NCI-H1694 treated with DMSO at 0.1 percent for 48 hours (cell line): Measurements from ENCODE around the gene WRAP73.

Source experiments
- DNase-seq: peaks from one replicate; lab custom pipeline; 2025; lab: John Stamatoyannopoulos, UW

WRAP73 gene

DNA sequence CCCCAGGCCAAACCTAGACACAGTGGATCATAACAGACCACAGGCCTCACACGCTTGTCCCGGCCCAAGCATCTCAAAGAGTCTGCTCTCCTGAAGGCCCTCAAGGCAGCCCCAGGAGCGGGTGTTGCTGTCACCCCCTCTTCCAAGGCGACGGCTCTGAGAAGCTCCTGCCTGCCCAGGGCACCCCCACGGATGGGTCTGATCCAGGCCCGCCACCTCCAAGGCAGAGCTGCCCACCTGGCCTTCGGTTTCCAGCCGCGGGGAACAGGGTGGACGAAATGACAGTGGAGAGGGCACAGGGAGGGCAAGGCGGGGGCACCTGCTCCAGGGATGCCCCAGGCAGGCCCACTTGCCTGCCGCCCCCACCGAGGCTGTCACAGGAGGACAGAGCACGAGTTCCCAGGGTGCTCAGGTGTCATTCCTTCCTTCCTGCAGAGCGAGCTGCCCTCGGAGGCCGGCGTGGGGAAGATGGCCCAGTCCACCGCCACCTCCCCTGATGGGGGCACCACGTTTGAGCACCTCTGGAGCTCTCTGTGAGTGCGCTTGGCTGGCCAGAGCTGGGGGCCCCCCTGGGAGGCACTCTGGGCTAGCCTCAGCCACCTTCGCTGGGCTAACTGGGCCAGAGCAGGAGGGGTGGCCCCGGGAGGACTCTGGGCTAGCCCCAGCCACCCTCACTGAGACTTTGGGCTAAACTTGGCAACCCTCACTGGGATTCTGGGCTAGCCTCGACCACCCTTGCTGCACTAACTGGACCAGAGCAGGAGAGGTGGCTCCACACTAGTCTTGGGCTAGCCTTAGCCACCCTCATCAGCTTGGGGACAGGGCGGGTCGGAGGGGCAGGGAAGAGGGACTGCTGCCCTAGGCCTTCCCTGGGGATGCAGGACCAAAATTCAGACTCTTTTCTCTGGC lies 32.2 kb upstream of the WRAP73 start:
- DNase-seq = no peak

DNA sequence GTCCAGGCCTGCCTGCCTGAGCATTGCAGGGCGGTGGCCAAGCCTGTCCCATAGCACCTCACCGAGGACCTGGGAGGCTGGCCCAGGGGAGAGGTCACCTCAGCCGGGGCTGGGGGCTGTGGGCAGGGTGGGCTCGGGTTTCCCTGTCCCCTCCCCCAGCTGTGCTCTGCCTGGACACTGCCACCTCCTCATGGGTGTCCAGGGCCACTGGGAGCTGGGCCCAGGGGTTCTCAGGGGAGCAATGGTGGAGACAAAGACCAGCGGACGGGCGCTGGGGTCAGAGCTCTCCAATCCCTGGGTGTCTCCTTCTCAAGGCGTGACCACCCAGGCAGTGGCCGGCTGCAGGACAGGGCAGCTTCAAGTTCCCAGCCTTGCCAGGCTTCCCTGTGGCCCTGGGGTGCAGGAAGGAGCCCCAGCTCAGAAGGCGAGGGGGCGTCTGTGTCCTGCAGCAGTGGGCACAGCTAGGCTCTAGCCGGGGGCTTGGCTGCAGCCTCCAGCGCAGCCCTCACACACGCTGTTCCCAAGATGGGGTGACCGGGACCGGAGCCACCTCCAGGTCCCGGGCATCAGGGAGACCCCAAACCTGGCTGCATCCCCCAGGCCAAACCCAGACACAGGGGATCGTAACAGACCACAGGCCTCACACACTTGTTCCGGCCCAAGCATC lies 31.5 kb upstream of the WRAP73 start:
- no peak for DNase-seq

DNA sequence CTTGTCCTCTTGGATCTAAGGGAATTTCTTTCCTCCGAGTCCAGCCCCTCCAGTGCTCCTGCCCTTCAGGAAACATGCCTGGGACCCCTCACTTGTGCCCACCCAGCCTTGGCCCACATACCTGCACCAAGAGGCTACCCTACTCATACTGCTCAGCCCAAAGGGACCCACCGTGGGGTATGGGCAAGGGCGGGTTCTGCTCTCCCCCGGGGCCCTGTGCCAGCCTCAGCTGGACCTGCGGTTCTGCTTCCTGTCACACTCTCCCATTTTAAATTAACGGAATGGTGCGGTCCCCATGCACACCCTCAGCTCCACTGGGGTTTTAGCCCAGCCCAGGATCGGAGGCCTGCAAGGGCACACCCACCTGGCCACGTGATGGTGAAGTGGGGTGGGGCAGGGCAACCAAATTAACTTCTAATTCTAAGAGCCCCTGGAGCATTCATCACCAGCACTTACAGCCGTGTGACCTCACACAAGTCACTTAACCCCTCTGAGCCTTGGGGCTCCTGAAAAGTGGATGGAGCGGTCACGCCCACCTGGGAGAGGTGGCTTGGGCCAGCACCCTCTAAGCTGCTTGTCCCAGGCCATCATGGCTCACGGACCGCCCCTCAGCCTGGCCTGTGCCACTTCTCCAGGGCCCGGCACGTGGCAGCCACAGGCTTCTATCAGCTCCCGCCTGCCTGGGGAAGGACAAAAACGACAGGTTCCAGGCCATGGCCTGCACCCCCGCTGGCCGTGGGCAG lies 30.8 kb upstream of the WRAP73 start:
- DNase-seq = no peak

DNA sequence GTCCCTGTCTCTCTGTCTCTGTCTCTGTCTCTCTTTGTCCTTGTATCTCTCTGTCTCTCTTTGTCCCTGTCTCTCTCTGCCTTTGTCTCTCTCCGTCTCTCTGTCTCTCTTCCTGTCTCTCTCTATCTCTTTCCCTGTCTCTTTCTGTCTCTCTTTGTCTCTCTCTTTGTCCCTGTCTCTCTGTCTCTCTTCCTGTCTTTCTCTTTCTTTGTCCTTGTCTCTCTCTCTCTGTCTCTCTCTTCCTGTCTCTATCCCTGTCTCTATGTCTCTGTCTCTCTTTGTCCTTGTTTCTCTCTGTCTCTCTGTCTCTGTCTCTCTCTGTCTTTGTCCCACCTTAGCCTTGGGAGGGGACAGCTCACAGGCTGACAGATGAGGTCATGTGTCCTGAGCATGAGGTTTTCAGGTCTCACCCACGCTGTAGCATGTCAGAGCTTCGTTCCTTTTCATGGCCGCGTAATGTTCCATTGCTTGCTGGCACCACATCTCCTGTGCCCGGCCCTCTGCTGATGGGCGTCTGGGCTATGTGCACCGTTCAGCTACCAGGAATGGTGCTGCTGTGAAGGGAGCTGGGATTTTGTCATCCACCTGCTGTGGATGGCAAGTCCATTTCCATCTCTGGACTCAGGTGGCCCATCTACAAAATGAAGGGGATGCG lies 30.0 kb upstream of the WRAP73 start:
- DNase-seq = no peak

DNA sequence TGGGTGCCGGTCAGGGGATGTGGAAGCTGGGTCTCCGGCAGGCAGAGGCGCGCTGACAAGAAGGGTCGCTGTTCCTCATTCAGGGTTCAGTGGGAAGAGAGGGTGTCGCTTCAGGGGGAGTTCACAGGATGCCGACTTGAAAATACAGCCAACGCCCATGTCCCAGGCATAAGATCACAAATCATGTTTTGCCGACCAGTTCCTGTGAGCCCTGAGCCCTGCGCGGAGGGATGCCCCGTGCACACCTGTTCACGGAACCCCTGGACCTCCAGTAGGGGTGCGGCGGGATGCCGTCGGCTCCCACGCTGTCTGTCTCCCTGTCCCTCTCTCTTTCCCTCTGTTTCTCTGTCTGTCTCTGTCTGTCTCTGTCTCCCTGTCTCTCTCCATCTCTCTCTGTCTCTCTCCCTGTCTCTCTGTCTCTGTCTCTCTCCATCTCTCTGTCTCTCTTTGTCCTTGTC lies 29.2 kb upstream of the WRAP73 start:
- DNase-seq = no peak

DNA sequence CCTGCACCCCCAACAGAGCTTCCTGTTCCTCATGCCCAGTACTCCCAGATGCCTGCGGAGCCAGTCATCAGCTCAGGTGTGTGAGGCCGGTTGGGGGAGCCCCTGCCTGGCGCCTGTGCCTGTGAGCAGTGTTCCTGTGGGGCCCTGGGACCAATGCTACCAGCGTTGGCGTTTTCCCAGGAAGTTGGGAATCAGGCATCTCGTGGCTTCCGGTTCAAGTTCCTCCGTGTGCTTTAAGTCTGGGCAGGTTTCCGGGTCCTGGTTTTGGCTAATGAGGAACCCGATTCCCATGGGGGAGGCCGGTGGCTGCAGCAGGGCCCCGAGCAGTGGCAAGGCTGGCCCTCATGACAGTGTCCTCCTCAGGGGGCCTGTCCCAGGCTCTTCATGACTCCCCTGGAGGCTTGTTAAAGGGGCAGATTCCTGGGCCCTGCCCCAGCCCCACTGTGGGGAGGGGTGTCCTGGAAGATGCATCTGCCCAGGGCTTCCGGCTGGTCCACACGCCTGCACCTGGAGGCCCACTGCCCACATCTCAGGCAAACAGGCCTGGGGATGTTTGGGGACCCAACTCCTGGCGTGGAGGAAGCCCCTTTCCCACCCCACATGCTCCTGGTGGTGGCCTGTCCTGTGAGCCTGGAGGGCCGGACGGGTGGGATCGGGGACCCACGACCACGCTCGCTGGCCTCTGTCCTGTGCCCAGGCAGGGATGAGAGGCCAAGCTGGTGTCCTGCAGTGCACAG lies 28.6 kb upstream of the WRAP73 start:
- DNase-seq = no peak

DNA sequence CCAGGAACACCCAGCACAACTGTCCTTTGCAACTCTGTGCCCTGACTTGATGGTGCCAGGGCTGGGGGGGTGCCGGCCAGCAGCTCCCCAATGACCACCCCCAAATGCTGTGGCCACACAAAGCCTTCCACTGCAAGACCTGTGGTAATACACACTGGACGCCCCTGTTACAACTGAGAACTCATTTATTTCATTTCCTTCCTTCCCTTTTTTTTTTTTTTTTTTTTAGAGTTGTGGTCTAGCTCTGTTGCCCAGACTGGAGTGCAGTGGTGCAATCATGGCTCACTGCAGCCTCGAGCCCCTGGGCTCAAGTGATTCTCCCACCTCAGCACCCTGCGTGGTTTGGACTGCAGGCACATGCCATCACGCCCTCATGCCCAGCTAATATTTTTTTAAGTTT lies 27.6 kb upstream of the WRAP73 start:
- no peak for DNase-seq

DNA sequence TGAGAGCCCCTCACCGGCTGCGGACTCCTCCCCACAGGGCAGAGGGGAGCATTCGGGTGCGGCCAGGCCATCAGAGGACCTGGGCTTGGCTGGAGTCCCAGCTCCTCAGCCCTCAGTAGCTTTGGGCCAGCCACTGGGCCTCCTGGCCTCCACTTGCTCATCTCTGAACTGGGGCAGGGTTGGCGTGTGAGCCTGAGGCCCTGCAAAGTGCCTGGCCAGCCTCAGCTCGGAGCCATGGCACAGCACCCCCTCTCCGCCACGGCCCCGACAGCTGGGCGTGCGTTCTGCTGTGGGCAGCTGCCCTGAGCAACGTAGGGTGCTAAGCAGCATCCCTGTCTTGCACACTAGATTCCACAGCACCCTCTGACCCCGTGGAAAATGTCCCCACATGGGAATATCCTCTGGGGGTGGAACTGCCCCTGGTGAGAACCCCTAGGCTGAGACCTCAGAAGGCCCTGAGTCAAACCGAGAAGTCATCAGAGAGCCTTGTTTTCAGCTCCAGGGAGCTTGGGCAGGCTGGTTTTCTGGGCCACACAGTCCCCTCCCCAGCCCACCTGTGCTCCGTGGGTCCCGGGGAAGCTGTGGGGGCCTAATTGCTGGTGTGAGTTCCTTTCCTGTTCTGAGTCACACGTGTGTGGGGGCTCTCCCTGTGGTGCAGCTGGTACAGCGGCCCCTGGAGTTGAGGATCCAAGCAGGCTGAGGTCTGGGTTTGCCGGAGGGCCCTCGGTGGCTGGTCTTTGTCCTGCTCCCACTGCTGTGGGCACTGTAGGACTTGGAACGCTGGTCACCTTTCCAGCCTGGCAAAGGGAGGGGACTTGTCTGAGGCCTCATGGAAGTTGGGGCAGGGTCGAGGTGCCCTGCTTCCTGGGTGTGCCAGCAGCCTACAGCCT lies 26.9 kb upstream of the WRAP73 start:
- no peak for DNase-seq

DNA sequence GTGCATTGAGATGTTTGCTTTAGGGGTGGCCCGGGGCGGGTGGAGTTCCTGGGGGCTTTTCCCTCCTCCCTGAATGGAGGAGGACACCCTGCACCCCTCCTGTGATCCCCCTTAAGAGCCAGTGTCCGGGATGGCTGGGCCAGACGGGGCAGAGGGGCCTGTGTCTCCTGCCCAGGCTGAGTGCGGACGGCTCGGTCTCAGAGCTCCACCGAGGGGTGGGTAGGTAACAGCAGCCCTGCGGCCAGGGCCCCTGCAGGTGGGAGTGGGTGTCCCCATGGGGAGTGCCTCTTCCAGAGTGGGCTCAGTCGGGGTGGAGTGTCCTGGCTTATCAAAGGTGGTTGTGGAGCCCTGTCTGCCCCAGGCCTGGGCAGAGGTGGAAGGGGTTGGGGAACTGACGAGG lies 25.5 kb upstream of the WRAP73 start:
- no peak for DNase-seq

DNA sequence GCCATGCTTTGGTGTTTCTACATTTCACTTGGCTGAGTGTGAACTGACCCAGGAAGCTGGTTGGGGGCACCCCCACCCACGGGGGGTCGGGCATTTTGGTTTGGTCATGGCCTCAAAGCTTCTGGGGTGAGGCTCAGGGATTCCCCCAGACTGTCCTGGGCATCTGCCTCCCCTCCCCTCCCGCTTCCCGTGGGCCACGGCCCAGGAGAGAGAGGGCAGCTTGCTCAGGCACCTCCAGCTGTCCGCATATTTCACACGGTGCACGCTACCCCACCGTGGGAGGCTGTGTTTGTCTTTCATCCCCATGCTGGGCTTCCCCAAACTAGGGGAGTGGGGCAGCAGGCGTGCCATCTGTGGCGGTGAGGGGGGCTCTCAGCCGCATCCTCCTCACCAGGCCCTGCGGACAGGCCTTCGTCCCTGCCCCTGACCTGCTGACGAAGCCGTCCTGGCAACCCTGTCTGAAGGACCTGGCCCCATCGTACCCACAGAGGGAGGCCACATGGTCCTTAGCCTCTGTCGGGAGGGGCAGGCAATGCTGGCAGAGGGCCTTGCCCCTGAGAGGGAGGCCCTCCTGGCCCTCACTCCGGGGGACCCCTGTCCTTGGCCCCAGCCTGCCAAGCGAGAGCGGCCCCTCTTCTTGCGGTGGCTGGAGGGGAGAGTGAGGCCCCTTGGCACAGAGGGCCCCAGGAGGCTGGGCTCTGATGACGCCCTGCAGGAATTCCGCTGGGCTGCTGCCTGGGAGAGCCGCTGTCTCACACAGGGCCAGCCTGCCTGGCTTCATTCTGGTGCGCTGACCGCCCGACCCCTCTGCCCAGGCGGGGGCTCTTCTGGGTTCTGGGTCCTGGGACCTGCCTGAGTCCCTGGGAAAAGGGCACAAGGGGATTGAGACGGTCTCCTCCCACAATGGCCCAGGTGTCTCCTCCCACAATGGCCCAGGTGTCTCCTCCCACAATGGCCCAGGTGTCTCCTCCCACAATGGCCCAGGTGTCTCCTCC lies 24.5 kb upstream of the WRAP73 start:
- DNase-seq = no peak

DNA sequence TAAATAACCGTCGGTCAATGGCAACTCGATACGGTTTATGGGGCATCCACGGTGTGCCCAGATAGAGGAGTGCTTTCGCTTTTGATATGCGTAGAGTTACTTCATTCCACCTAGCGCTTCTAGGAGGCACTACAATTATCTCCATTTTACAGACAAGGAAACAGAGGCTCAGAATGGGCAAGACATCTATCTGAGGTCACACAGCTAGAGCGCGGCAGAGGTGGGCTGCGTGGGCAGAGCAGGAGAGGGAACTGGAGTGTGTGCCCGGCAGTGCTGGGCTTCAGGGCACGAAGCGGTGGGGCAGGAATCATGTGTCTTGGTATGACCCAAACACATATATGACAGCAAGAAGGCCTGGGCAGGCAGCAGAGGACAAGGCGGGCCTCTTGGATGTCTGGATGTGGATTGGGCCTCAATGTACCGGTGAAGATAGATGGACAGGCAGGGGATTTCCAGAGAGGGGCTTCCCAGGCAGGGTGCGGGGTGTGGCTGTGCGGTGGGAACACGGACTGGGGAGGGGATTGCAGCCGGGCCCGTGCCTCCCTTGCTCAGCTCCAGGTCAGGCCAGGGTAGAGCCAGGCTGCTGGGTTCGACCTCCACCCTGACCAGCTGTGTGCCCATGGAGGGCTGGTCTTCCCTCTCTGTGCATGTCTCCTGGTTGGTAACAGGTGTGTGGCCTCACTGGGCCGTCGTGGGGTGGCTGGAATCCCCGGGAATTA lies 23.6 kb upstream of the WRAP73 start:
- no peak for DNase-seq

DNA sequence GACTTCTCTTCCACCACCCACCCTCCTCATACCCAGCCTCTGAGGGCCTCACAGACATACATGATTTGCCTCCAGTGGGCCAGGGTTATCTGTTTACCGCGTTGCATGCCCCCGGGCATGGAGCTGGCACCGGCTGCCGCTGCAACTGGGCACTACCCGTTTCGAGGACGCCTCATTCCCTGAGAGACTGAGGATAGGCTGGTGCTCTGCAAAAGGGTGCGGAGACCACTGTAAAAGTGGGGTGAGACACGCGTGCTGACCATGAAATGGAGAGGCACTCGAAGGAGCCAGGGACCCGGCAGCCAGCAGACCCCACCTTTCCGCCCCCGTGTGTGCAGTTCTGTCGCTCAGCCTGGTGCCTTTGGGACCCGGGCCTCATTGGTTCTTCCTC lies 23.1 kb upstream of the WRAP73 start:
- DNase-seq = no peak

DNA sequence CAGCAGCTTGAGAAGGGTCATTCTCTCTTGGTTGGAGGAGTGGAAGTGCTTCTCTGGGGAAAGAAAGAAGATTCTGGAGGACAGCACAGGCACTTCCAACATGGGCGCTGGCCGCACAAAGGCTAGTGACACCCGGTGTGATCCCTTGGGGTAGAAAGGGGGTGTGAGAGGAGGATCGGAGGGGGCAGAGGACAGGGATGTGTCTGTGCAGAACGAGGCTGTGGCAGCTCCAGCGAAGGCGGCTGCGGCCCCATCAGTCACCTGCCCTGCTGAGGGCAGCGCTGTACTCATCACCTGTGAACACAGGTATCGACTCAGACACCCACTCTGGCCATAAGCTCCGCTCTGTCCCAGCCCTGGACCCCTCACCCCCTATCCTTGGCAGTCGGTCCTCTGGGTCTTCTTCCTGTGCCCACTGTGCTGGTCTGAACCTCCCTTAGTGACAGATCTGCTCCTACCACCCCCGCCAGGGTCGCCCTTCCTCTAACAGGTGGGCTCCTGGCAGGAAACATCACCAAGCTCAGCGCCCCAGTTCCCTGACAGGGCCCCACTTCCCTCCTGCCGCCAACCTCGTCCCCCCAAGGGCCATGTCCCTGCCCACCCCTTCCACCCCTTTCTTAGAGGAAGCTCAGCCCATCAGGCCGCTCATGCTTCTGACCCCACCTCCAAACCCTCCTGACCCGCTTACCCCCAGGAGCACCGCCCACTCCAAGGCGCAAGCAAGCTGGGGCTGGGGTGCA lies 22.5 kb upstream of the WRAP73 start:
- DNase-seq = no peak

DNA sequence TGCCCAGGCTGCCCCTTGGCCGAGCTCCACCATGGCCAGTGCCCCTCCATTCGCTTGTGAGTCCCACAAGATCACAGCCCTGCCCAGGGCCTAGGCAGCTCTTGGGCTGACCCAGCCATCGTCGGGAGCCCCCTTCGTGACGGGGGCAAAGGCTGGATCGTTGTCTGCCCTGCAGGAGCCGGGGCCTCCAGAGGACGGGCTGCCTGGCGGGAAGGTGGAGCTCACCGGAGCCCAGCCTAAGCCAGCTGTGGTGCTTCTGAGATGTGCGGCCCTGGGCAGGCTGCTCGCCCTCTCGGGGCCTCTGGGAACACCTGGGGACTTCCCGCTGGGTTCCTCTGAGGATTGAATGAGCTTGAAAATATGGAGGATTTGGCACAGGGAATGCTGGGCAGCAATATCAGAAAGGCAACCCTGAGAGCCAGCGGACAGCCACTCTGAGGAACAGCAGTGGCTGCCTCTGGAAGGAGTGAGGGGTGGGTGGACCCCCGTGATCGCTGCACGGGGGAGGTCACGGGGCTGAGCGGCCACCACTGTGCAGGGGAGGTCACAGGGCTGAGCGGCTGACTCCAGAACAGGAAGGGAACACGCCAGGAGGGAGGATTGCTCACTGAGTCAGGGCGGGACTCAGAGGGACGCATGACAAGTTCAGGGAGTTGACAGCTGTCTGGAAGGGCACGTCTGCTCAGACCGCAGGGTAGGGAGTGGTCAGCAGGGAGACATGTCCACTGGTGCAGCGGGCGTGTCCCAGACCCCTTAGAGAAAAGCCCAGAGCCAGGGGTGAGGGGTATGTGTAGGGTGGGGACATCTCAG lies 21.7 kb upstream of the WRAP73 start:
- DNase-seq = no peak

DNA sequence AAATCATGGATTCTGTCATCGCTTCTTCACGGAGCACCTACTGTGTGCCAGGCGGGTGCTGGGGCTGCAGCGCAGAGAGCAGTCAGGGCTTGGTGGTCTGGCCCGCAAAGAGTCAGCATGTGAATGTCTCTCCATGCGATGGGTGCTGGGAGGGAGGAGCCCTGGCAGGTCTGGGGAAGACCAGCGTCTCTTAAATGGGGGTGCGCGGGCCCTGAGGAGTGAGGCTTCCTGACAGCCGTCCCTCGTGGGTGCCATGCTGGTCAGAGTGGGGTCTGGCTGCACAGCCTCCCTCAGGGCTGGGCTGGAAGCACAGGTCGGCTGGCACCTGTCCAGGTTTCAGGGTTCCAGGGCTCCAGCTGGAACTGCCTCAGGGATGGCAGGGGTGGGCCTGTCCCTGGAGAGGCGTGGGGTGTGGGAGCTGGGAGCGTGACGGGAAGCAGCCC lies 20.9 kb upstream of the WRAP73 start:
- DNase-seq = no peak

DNA sequence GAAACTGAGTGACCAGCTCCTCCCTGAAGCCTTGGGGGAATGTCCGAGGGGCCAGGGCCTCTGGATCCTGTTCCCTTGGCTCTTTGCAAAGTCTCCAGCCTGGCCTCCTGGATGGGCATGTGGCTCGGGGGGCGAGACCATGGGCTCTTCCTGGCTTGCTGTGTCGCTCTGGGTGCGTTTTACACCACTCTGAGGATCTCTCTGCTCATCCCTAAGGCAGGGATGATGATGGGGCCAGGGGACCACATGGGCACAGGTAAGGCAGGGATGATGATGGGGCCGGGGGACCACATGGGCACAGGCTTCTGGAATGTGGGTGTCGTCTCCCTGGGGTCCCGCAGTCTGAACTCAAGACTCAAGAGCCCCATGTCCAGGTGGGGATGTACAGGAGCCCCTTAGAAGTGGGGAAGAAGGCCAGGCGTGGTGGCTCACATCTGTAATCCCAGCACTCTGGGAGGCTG lies 20.1 kb upstream of the WRAP73 start:
- no peak for DNase-seq

DNA sequence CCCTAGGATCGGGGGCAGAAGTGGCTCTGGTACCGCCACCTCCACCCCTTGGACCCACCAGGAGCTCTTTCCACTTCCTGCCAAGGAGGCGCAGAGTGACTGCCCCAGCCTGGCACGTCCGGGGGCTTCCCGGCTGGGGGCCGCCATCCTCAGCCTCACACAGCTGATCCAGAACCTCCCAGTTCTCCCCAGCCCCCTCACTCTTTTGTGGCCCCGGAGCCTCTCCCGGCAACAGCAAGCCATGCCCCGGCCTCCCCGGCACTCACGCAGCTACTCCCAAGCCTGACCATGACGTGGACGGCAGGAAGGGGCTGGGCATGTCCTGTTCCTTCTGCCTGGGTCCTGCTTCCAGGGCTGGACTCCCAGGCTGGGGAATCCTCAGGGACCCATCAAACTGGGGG lies 19.5 kb upstream of the WRAP73 start:
- no peak for DNase-seq
